SK-N-SH treated with all-trans-retinoic acid at 6 μM for 48 hours (cell line): ENCODE results near the gene FCHSD2.

Experiments used
- ATAC-seq: fragments of 200-7000 bp; cut with Tn5 transposase; 3 replicates; pipeline ENCODE4 v1.9.1; 2020; ENCODE audit warnings: mild to moderate bottlenecking, moderate library complexity
- ARNTL ChIP-seq: fragments of 450-650 bp; formaldehyde crosslinking; IDR thresholded peaks from 2 replicates; pipeline ENCODE4 v1.5.0; 2020; ENCODE audit warnings: low read depth, mild to moderate bottlenecking, moderate library complexity, borderline replicate concordance
- BACH2 ChIP-seq: fragments of 250-450 bp; sonication (Bioruptor Pico); IDR thresholded peaks from 2 replicates; pipeline ENCODE4 v1.9.0; 2021; ENCODE audit warnings: mild to moderate bottlenecking, borderline replicate concordance
- CREB5 ChIP-seq: fragments of 250-450 bp; sonication (Bioruptor Pico); IDR thresholded peaks from 2 replicates; pipeline ENCODE4 v1.5.1; 2020; ENCODE audit warnings: low read depth, mild to moderate bottlenecking, moderate library complexity
- ESRRG ChIP-seq: fragments of 250-450 bp; sonication (Bioruptor Pico); IDR thresholded peaks from 2 replicates; pipeline ENCODE4 v1.6.1; 2021; ENCODE audit warnings: mild to moderate bottlenecking
- GLIS3 ChIP-seq: fragments of 250-450 bp; sonication (Bioruptor Pico); IDR thresholded peaks from 2 replicates; pipeline ENCODE4 v1.5.0; 2020; ENCODE audit warnings: mild to moderate bottlenecking, moderate library complexity
- ISL1 ChIP-seq: fragments of 250-450 bp; sonication (Bioruptor Pico); IDR thresholded peaks from 2 replicates; pipeline ENCODE4 v2.1.2; 2022; ENCODE audit warnings: mild to moderate bottlenecking, moderate library complexity
- POU6F1 ChIP-seq: fragments of 250-450 bp; sonication (Bioruptor Pico); IDR thresholded peaks from 2 replicates; pipeline ENCODE4 v1.8.0; 2021; ENCODE audit warnings: low read depth, mild to moderate bottlenecking, moderate library complexity, borderline replicate concordance
- PPARA ChIP-seq: fragments of 250-450 bp; sonication (Bioruptor Pico); IDR thresholded peaks from 2 replicates; pipeline ENCODE4 v1.5.0; 2020; ENCODE audit warnings: mild to moderate bottlenecking, borderline replicate concordance
- RARB ChIP-seq: fragments of 250-450 bp; sonication (Bioruptor Pico); IDR thresholded peaks from 2 replicates; pipeline ENCODE4 v1.8.0; 2021; ENCODE audit warnings: mild to moderate bottlenecking, moderate library complexity
- SNAI2 ChIP-seq: fragments of 250-450 bp; sonication (Bioruptor Pico); IDR thresholded peaks from 2 replicates; pipeline ENCODE4 v1.5.0; 2020; ENCODE audit warnings: mild to moderate bottlenecking, moderate library complexity
- TCF4 ChIP-seq: fragments of 250-450 bp; sonication (Bioruptor Pico); IDR thresholded peaks from 2 replicates; pipeline ENCODE4 v1.8.0; 2021; ENCODE audit warnings: mild to moderate bottlenecking, moderate library complexity, borderline replicate concordance
- TOX ChIP-seq: fragments of 250-450 bp; sonication (Bioruptor Pico); IDR thresholded peaks from 2 replicates; pipeline ENCODE4 v1.8.0; 2021; ENCODE audit warnings: mild to moderate bottlenecking, moderate library complexity, borderline replicate concordance
- TSHZ2 ChIP-seq: fragments of 250-450 bp; sonication (Bioruptor Pico); IDR thresholded peaks from 2 replicates; pipeline ENCODE4 v1.5.0; 2020; ENCODE audit warnings: mild to moderate bottlenecking, moderate library complexity
- ZC3H10 ChIP-seq: fragments of 250-450 bp; sonication (Bioruptor Pico); IDR thresholded peaks from 2 replicates; pipeline ENCODE4 v1.5.1; 2021; ENCODE audit warnings: mild to moderate bottlenecking, moderate library complexity
- ZFP3 ChIP-seq: fragments of 250-450 bp; sonication (Bioruptor Pico); IDR thresholded peaks from 2 replicates; pipeline ENCODE4 v1.5.0; 2020; ENCODE audit warnings: mild to moderate bottlenecking, moderate library complexity
- ZFP30 ChIP-seq: fragments of 450-650 bp; formaldehyde crosslinking; IDR thresholded peaks from 2 replicates; pipeline ENCODE4 v1.5.0; 2022; ENCODE audit warnings: mild to moderate bottlenecking, moderate library complexity
- ZNF565 ChIP-seq: fragments of 450-650 bp; formaldehyde crosslinking; conservative IDR thresholded peaks from 2 replicates; pipeline ENCODE4 v1.5.0; 2020; ENCODE audit warnings: low read depth, mild to moderate bottlenecking, moderate library complexity
- ZNF70 ChIP-seq: fragments of 450-650 bp; formaldehyde crosslinking; IDR thresholded peaks from 2 replicates; pipeline ENCODE4 v1.5.0; 2020; ENCODE audit warnings: mild to moderate bottlenecking, moderate library complexity
- ZNF8 ChIP-seq: fragments of 450-650 bp; formaldehyde crosslinking; IDR thresholded peaks from 2 replicates; pipeline ENCODE4 v1.5.0; 2020; ENCODE audit warnings: mild to moderate bottlenecking, moderate library complexity
- TF ChIP-seq, protein P1 (sequence below): fragments of 250-450 bp; sonication (Bioruptor Pico); IDR thresholded peaks from 2 replicates; pipeline ENCODE4 v1.8.0; 2020; ENCODE audit warnings: mild to moderate bottlenecking, moderate library complexity, borderline replicate concordance
- TF ChIP-seq, protein P2 (sequence below): fragments of 250-450 bp; sonication (Bioruptor Pico); IDR thresholded peaks from 2 replicates; pipeline ENCODE4 v1.5.1; 2021; ENCODE audit warnings: mild to moderate bottlenecking, moderate library complexity

FCHSD2 gene

GRCh38 chr11:73019449-73019848, 122.7 kb downstream of the FCHSD2 start (continued):
- TF ChIP-seq ISL1 (CRISPR knock-in tag) (no peak), TOX (no peak), CREB5 (no peak), ZC3H10 (CRISPR knock-in tag) (no peak), ZFP3 (CRISPR knock-in tag) (no peak)

DNA sequence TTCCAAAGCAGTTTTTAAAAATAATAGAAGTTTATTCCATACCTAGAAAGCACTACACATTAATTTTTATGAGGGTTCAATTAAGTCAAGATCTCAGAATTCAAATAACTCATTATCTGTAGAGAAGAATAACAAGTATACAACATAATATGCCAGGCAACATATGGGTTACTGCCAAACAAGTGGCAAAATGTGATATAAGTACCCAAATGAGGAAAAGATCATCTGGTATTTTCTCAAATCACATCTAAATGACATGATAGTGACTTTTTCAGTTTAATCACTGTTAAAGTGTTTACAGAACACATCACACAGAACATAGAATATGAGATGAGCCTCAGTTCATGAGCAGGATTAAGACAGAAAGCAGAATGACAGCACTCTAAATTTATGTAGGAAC, 123.3 kb downstream of the FCHSD2 start:
- TF ChIP-seq GLIS3 (CRISPR knock-in tag), result no peak
- TF ChIP-seq SNAI2, result no peak
- no peak for TF ChIP-seq PPARA (CRISPR knock-in tag)
- no peak for TF ChIP-seq POU6F1
- no peak for TF ChIP-seq ZFP30 (CRISPR knock-in tag)
- no peak for TF ChIP-seq ZNF8 (CRISPR knock-in tag)
- TF ChIP-seq ISL1 (CRISPR knock-in tag), result no peak
- TF ChIP-seq ZNF565, result no peak
- no peak for TF ChIP-seq RARB
- TF ChIP-seq ZFP3 (CRISPR knock-in tag), result no peak
- no peak for TF ChIP-seq TCF4
- no peak for TF ChIP-seq ZNF70 (CRISPR knock-in tag)
- TF ChIP-seq CREB5, result no peak
- no peak for TF ChIP-seq BACH2 (CRISPR knock-in tag)
- TF ChIP-seq, protein P1, sequence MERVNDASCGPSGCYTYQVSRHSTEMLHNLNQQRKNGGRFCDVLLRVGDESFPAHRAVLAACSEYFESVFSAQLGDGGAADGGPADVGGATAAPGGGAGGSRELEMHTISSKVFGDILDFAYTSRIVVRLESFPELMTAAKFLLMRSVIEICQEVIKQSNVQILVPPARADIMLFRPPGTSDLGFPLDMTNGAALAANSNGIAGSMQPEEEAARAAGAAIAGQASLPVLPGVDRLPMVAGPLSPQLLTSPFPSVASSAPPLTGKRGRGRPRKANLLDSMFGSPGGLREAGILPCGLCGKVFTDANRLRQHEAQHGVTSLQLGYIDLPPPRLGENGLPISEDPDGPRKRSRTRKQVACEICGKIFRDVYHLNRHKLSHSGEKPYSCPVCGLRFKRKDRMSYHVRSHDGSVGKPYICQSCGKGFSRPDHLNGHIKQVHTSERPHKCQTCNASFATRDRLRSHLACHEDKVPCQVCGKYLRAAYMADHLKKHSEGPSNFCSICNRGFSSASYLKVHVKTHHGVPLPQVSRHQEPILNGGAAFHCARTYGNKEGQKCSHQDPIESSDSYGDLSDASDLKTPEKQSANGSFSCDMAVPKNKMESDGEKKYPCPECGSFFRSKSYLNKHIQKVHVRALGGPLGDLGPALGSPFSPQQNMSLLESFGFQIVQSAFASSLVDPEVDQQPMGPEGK (CRISPR knock-in tag), result no peak
- TF ChIP-seq ARNTL (CRISPR knock-in tag), result no peak
- TF ChIP-seq TSHZ2 (CRISPR knock-in tag), result no peak
- no peak for TF ChIP-seq ESRRG
- ATAC-seq, result no peak

GRCh38 chr11:73017024-73017751, 124.9 kb downstream of the FCHSD2 start:
- no peak for ATAC-seq
- TF ChIP-seq ARNTL (CRISPR knock-in tag), result no peak
- no peak for TF ChIP-seq CREB5
- TF ChIP-seq, protein P2, sequence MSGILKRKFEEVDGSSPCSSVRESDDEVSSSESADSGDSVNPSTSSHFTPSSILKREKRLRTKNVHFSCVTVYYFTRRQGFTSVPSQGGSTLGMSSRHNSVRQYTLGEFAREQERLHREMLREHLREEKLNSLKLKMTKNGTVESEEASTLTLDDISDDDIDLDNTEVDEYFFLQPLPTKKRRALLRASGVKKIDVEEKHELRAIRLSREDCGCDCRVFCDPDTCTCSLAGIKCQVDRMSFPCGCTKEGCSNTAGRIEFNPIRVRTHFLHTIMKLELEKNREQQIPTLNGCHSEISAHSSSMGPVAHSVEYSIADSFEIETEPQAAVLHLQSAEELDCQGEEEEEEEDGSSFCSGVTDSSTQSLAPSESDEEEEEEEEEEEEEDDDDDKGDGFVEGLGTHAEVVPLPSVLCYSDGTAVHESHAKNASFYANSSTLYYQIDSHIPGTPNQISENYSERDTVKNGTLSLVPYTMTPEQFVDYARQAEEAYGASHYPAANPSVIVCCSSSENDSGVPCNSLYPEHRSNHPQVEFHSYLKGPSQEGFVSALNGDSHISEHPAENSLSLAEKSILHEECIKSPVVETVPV (CRISPR knock-in tag), result no peak
- TF ChIP-seq POU6F1, result no peak
- no peak for TF ChIP-seq TOX
- no peak for TF ChIP-seq ZNF8 (CRISPR knock-in tag)
- no peak for TF ChIP-seq ESRRG
- TF ChIP-seq TCF4, result no peak
- TF ChIP-seq TSHZ2 (CRISPR knock-in tag), result no peak
